ENCODE measurements around the gene SUOX.
A peak's percentile ranks its signal among the peaks of the same experiment; 100 is the strongest.
"Not testable (repeated sequence)": the region's sequence is repeated elsewhere in the genome, so short reads cannot be mapped to it uniquely, and the experiment has no call there.

SUOX gene

GRCh38 chr12:55972911-55973598 lies 24.0 kb upstream of the SUOX start:
- TF ChIP-seq CTCF (conservative IDR thresholded peaks at IDR 0.05; ENCODE audit: low read depth, low read length), result no peak
- no peak for DNase-seq (ENCODE audit: low read depth)

GRCh38 chr12:55973599-55974307 lies 23.3 kb upstream of the SUOX start, which contains the start of gene RAB5B:
RAB5B (plus strand) TSS chr12:55974078; CDS start chr12:55986961, 12,883 bp downstream.
- peak; percentile 100 for DNase-seq (ENCODE audit: low read depth)
- peak within 1 kb of the TSS; percentile 95 for H3K4me3 ChIP-seq (ENCODE audit: low read length)
- TF ChIP-seq CTCF (conservative IDR thresholded peaks at IDR 0.05; ENCODE audit: low read depth, low read length), result peak; percentile 34

More at GRCh38 chr12:55972911-55973598, 24.0 kb upstream of the SUOX start:
- peak overlapping the region; percentile 77 for H3K4me3 ChIP-seq (ENCODE audit: low read length)

GRCh38 chr12:55974308-55974730 lies 22.8 kb upstream of the SUOX start:
- peak overlapping the region; percentile 95 for H3K4me3 ChIP-seq (ENCODE audit: low read length)
- no peak for TF ChIP-seq CTCF (conservative IDR thresholded peaks at IDR 0.05; ENCODE audit: low read depth, low read length)
- DNase-seq (ENCODE audit: low read depth), result no peak

GRCh38 chr12:55978393-55978792 lies 18.7 kb upstream of the SUOX start:
- no peak for TF ChIP-seq CTCF (conservative IDR thresholded peaks at IDR 0.05; ENCODE audit: low read depth, low read length)
- no peak overlapping the region for H3K4me3 ChIP-seq (ENCODE audit: low read length)
- DNase-seq (ENCODE audit: low read depth), result no peak

GRCh38 chr12:55979069-55979468 lies 18.0 kb upstream of the SUOX start:
- no peak for TF ChIP-seq CTCF (conservative IDR thresholded peaks at IDR 0.05; ENCODE audit: low read depth, low read length)
- DNase-seq (ENCODE audit: low read depth), result no peak
- H3K4me3 ChIP-seq (ENCODE audit: low read length), result no peak overlapping the region

GRCh38 chr12:55981882-55982281 lies 15.2 kb upstream of the SUOX start:
- not testable (repeated sequence) for H3K4me3 ChIP-seq (ENCODE audit: low read length); DNase-seq (ENCODE audit: low read depth)

- H3K4me3 ChIP-seq (ENCODE audit: low read length), result no peak overlapping the region
- DNase-seq (ENCODE audit: low read depth), result no peak
- TF ChIP-seq CTCF (conservative IDR thresholded peaks at IDR 0.05; ENCODE audit: low read depth, low read length), result no peak
Observed at GRCh38 chr12:55982319-55982936, 14.6 kb upstream of the SUOX start.
